Measurements from ENCODE around the gene POGLUT2.

- TF ChIP-seq CTCF (IDR thresholded peaks at IDR 0.05) (no peak), POLR2A (IDR thresholded peaks at IDR 0.05) (no peak)
Observed at GRCh38 chr13:102742101-102742500, 56.7 kb downstream of the POGLUT2 start.
